NOMO-1 treated with DMSO at 0.1 percent for 48 hours (cell line): ENCODE results near the gene BDNF.
A peak's percentile ranks its signal among the peaks of the same experiment; 100 is the strongest.

Experiments
- DNase-seq: peaks from one replicate; lab custom pipeline; 2025; ENCODE audit not compliant: unreplicated experiment; lab: John Stamatoyannopoulos, UW

Gene BDNF

DNA sequence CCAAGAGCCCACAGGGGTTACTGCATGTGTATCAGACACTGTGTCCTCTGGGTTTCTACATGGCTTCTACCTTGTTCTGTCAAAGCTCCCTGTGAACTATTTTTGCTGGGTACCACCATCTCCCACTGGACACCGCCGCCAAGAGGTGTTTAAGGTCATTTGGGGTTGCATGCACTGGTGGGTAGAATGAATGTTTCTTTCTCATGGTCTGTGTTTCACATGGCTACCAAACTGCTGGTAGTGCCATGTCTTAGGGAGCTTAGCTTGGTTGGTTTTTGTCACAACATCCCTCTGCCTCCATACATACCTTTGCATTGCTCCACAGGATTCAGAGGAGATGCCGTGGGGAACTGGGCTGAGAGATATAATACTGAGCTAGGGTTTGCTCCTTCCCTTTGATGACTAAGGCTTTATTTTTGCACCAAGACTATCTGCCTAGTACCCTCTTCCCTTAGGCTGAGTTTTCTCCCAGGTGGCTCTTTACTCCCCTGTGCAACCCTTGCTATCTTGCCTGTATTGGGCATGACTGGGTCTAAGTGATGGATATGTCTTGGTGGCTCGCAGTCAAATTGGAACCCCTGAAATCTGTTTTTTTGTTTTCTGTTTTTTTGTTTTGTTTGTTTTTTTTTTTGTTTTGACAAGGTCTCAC lies 73.2 kb downstream of the BDNF start:
- DNase-seq, result no peak

DNA sequence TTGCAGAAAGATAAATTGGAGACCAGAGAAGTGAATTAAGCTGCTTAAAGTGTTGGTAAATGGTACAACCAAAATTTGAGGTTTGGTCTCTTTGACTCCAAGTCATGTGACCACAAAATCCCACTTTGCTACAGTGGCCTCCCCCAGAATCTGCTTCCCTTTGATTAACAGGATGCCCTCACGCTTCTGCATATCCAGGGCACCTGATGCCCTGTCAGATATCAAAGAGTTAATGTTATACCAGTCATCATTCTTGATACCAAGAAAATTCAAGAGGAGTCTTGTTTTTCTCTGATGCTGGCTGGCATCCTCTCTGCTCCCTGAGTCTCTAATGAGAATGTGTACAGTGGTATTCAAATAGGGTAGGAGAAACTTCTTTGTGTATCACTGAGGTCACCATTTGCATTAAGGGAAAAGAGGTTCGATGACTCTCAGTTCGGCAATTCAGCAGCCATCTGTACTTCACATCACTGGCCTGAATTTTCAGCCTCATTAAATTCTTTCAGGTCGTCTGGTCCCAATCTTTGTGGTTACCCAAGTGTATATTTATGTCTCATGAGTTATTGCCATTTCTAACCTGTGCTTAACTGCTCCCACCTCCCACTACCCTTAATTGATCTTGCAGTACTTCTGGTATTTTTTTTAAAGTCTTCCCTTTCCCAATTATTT lies 73.9 kb downstream of the BDNF start:
- no peak for DNase-seq

DNA sequence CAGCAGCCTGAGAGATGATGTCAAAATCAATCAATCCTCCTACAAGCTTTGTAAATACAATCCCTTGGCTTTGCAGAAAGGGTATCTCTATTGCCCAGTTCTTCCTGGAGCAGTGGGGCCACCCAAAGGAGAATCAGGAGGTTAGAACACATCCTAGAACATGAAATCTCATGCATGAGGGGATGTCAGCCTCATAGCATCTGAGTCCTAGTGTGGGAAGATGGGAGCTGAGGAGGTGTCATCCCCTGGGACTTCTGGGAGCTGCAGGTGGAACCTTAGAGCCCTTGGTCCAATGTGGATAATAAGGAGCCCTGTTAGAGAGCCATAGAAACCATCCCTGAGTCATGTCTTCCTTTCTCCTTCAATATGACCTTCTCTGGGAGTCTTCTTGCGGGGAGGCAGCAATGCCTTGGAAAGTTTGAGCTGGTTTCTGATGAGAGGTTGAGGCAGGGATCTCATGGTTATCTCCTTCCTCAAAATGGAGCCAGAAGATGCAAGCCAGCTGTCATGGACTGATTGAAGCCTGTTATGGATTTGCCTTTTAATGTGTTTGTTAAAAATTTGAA lies 74.8 kb downstream of the BDNF start:
- no peak for DNase-seq

DNA sequence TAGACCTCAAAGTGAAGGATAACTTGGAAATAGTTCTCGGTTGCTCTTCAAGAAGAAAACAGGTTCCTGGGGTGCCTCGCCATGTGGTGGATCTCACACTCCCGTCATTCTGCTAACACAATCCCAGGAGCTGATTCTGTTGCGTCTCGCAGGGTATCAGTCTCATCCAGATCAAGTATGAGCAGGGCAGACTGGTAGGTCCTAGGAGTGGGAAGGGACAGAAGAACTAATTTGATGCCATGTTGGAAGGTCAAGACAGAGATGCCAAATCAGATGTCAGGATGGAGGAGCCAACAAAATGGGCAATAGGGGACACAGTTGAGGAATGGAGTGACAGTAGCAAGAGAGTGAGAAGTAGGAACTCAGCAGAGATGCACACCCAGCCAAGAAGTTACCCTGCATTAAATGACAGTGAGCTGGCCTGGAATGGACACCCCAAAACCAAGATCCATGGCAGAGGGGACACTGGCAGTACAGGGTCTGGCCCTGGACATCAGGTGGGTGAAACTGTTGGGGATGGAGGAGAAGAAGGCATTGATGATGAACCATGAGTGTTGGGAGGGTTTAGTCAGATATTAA lies 76.2 kb downstream of the BDNF start:
- DNase-seq, result no peak

DNA sequence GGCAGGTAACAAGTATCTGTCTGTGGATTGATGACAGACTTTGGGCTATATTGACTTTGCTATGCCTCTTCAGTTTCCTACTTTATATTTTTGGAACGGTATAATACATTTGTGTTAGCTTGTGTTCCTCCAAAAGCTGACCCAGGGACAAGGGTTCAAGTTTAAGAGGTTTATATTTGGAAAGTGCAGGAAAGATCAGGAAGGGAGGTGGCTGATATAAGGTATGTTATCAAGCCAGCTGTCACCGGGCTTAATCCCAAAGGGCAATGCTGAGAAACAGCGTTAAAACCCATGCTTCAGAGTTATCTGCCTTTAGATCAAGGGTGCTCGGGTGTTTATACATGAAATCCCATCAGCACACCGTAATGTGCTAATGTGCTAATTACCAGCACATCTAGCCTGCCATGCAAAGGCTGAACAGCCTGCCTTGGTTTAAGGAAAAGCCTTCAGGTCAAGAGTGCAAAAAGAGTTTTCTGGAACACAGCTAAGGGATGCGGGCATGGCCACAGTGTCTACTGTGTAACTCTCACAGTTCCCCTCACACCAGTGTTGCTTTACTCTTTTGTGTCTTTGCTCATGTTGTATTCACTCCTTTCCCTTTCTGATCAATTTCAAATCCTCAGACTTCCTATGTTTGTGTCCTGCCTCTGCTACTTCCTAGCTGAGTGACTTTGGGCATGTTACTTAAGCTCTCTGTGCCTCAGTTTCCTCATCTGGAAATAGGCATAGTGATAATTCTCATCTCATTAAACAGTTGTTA lies 77.5 kb downstream of the BDNF start:
- no peak for DNase-seq

DNA sequence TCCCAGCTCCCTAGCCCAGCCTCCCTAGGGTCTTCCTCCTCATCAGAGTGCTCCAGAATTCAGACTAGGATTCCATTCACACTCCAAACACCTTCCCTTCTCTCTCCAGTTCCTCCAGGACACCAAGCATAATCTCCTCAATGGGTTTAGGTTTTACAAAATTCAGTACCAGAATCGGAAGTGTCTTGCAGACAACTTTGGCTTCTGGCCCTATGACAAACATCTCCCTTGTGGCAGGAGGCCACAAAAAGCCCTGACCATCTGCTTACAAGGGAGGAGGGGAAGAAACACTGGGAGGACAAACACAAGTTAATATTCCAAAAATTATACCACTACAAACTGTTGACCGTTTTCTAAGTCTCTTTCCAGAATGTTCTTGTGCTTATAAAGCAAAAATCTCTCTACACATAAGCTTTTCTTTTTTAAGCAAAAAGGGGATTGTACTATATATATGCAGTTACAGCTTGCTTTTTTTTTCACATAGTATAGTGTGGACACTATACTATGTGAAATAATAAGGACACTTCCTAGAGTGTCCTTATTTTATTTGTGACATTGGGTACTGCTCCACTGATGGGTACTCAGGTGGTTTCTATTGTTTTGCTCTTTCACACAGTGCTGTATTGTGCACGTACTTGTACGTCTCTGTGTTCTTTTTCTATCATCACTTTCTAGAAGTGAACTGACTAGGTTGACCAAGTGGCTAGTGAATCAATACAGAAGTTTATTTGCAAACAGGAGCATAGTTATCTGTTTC lies 78.7 kb downstream of the BDNF start:
- DNase-seq, result no peak

DNA sequence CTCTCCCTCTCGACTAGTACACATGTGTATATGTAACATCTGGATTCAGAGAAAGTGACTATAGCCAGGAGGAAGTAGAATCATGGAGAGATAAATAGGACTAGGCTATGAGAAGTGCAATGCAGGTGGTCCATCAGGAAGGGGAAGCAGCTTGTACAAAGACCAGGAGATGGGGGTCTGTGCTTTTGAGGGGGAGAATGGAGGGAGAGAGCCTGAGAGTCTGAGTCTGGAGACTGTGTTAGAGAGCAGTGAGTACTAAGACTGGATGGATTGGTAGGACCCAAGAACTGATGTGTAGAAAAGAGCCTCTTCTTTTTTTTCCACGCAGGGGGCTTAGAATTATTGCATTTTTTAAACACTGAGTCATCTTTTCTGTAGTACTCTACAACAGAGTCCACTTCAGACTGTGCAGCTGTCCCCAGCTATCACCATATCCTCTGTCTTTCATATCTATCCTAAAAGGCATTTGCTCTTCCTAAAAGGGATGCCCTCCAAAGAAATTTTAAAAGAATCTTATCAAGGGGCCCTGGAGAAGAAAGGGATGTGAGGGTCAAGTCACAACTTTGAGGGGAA lies 80.4 kb downstream of the BDNF start:
- DNase-seq, result no peak

DNA sequence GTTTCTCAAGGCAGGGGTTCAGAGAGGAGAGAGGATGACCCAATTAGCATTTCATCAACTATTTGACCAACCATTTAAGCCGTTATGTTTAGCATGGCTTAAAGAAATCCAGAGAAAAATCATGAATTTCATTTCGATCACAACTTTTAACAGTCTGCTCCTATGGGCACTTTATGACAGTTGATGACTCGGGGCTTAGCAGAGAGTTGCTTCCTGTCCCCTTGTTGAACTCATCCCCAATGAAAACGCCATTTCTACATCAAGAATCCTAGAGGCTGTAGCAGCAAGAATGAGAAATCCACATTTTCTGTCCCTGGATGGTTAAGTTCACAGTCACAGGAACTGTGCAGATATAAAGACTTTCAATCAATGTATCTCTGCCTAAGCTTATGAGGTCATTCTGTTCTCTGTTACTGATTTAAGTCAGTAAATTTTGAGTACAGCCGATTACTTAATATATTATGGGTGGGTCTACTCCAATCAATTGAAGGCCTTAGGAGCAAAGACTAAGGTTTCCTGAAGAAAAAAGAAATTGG lies 81.1 kb downstream of the BDNF start:
- DNase-seq, result no peak

DNA sequence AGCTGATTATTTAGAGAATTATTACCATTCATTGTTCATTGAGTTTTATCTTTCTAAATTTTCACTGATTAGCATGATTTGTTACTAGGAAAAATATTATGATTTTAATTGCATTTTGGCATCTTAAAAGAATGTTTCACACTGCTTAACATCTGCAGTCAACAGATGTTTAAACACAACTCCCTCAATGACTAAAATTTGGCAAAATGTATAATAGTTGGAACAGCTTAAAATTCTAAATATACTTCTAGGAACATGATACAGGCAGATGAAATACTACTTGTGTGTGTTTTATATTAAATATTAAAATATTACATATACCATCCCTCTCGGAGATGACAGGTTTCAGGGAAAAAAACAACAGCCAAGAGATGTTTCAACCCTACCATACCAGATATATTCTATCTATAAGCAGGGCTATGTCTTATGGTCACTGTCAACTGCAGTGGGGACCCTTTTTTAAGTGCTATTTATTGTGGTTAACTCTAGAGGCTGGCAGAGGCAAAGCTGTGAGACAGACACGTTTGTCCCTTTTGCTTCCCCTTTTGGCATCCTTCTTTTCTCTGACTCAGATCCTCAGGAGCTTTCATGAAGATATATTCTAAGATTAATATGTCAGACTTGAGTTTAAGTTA lies 81.9 kb downstream of the BDNF start:
- peak; percentile 51 for DNase-seq

DNA sequence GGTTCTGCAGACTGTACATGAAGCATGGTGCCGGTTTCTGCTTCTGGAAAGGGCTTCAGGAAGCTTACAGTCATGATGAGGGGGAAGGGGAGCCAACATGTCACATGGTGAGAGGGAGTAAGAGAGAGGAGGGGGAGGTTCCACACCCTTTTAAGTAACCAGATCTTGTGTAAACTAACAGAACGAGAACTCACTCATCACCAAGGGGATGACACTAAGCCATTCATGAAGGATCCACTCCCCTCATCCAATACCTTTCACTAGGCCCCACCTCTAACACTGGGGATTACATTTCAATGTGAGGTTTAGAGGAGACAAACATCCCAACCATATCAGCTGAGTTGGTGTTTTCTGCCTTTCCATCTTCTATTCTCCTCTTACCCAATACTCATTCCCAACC lies 83.5 kb downstream of the BDNF start:
- no peak for DNase-seq

DNA sequence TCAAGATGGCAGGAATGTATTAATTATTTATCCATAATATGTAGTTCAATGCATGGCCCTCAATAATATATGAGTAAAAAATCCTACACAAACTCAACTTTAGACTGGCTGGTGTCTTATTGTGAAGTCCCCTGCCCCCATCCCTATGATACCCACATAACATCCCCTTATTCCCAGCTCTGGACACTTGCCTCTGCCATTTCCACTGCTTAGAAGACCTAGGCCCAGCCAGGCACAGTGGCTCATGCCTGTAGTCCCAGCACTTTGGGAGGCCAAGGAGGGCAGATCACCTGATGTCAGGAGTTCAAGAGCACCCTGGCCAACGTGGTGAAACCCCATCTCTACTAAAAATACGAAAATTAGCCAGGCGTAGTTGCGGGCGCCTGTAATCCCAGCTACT lies 84.4 kb downstream of the BDNF start:
- DNase-seq, result no peak

DNA sequence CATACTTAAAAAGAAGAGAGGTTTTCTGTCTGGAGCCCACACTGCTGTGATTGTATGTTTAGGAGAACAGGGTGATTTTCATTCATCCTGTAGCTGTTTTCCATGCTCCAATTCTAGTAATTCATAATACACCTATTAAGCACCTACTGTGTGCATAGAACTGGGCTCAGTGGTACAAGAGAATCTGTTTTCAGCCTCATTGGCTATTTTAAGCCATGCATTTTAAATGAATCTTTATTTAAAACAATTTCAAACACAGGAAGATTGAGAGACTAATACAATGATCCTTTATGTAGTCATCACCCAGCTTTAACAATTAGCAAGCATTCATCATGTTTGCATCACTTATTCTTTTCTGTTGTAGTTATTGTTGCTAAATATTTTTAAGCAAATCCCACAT lies 86.2 kb downstream of the BDNF start:
- no peak for DNase-seq

DNA sequence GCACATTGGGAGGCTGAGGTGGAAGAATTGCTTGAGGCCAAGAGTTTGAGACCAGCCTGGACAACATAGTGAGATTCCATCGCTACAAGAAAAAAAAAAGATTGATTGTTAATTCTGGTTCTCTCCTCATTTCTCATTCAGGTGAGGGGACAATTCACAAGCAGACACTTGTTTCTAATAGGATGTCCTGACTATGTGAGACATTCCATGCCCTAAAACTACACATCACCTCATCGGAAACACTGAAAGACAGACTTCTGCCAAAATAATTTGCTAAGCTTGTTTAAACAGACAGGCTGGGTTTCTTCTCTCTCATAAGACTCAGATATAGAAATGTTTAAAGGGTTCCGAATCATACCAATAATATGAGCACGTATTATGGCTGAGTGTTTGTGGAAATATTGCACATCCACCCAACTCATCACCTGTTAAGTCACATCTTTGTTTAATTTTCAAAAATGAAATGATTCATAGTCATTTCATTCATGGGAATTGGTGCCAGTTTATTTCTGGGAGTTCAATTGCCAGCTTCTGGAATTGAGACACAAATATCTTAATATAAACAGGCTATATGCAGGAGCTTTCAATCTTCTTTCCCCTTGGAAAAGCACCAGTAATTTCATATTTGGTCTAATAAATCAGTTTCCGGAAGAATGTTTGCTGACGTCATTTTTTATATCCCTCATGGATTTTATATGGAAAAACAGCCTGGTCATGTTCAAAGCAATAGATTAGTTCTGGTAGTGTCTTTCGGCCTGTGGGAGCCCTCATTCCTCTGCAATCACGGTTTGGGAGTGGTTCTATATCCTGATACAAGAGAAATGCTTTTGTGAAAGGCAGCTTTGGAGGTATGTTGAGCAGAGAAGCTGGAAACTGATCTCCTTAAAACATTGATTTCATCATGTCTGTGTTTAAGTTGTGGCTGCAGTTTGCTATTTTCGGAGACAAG lies 87.0 kb downstream of the BDNF start:
- no peak for DNase-seq

DNA sequence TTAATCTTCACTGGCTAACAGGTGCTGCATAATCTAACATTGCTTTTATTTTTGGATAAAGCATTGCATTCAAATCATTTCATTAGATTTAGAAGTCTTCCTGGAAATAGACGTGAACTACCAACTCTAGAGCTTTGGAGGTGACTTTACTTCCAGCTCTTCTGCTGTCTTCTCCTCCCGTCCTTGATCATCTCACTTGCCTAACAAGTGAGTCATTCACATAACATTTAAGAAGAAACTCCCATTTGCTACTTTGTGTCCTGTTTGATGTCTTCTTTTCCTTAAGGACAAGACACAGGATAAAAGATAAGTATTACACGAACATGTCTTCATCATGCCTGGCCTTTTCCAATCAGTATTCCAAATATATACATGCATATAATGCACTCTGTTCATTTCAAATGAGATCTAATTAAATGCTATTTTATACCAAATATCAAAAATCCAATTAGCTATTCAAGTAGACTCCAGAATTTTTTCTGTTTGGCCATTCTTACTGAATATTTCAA lies 88.3 kb downstream of the BDNF start:
- DNase-seq, result no peak

DNA sequence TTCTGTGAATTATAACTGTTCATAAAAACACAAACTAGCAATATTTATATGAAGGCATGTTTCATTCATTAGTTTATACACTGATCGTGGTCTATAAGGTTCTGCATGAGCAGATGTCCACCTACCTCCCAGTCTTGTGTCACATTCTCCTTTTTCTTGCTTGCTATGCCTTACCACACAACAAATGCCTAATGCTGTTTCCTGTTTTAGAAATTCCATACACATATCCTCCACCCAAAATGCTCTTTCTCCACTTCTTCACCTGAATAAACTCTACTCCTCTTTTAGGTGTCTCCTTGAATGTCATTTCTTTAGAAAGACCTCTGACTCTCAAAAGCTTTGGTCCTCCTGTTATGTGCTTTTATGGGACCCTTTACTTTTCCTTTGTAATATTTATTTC lies 88.9 kb downstream of the BDNF start:
- no peak for DNase-seq

DNA sequence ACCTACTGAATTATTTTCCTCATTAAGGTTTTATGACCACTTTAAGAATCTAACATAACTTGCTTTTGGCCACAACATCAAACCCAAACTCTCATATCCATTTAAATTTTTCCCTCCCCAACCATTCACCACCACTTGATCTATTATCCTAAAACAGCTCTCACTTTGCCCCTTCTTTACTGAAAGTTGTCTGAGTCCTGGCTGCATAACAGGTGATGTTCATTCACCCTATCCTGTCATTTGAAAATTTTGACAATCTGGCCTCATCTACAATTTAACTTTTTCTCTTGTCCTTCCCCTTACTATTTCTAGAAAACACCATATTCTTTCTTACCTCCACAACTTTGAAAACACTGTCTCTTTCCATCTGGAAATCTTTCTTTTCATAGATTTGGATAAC lies 89.3 kb downstream of the BDNF start:
- no peak for DNase-seq

DNA sequence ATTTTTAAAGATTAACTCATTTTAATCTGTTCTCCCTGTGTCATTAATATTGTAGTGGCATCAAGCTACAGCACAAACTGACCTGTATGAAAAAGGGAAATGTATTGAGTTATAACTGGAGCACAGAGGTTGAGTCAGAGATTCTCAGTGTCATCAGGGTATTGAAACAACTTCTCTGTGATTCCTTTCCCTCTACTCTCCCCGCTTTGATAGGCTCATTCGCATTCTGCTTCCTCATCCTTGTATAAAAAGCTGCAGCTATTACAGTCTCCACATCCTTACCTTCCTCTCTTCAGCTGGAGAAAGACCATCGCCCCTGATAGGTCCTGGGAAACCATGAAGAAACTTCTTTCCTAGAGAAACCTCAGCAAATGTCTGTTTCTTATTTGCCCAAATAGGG lies 90.0 kb downstream of the BDNF start:
- no peak for DNase-seq

DNA sequence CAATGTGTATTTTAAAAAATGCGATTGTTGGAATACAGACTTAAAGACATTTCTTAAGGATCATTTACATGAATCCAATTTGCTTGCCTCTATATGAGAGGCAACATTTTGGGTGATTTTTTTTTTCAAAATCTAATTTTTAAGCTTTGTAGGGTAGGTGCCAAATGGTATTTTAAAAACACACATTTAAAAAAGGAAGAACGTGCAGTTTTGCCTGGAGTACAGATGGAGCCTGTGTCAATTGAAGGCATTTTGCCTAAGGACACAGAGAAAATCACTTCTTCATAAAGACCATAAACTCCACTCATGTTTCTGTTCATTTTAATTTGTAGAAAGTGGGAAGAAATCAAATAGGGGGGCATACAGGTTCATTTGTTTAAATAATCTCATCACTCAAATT lies 91.3 kb downstream of the BDNF start:
- DNase-seq, result no peak

DNA sequence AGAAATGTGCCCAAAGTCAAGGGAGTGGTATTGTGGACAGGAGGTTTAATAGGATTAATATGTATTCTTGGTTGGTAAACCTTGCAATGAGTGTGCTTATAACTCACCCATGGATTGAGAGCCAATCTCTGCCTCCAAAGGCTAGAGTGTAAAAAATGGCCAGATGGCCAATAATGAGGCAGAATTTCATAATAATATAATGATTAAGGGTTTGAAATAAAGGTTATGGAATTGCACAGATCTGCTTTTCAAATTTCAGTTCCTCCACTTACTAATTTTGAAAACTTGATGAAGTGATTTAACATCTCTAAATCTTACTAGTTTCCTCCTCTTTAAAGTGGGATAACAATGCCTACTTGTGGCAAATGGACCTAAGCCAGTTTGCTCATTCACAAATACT lies 94.8 kb downstream of the BDNF start:
- DNase-seq, result no peak
